ENCODE measurements around the gene INSIG2. TPM values are rescaled to one million over a fixed set of nuclear protein-coding genes. Genes with fewer than 3 reads are reported as not detected.

Gene INSIG2
- total and polyA plus RNA-seq, 2 of the 8 experiments (the other 6 are each of a cell fraction or from before 2014, with no cell fraction given), result 7.0 to 11.2 TPM

- no peak for TF ChIP-seq CBX8 (IDR thresholded peaks at IDR 0.05; ENCODE audit: borderline replicate concordance, low read depth, low read length)
- TF ChIP-seq FOSL1 (IDR thresholded peaks at IDR 0.05; ENCODE audit: insufficient read depth, low read depth, low read length), result no peak
- no peak for TF ChIP-seq POLR2A (IDR thresholded peaks at IDR 0.05; ENCODE audit: control extremely low read depth in 1 of 2, low read depth in 2 of 2, low read length in 2 of 2)
- TF ChIP-seq GABPA (IDR thresholded peaks at IDR 0.05; ENCODE audit: borderline replicate concordance, insufficient read depth, low read length), result no peak
- no peak for TF ChIP-seq CTBP2 (IDR thresholded peaks at IDR 0.05; ENCODE audit: borderline replicate concordance, insufficient read depth, insufficient read length, low read length)
- TF ChIP-seq, protein P1, sequence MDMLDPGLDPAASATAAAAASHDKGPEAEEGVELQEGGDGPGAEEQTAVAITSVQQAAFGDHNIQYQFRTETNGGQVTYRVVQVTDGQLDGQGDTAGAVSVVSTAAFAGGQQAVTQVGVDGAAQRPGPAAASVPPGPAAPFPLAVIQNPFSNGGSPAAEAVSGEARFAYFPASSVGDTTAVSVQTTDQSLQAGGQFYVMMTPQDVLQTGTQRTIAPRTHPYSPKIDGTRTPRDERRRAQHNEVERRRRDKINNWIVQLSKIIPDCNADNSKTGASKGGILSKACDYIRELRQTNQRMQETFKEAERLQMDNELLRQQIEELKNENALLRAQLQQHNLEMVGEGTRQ (IDR thresholded peaks at IDR 0.05; ENCODE audit: low read length), result no peak
Observed at GRCh38 chr2:118062669-118063068, 25.6 kb upstream of the INSIG2 start (continued).
